ENCODE measurements around the gene SUCNR1.
"Not testable (repeated sequence)": the region's sequence is repeated elsewhere in the genome, so short reads cannot be mapped to it uniquely, and the experiment has no call there.

The SUCNR1 gene

GRCh38 chr3:151841801-151842200 lies 31.6 kb upstream of the SUCNR1 start:
- no peak for TF ChIP-seq CTCF (IDR thresholded peaks at IDR 0.05; ENCODE audit: low read depth, low read length, missing control alignments)
- no peak for DNase-seq (ENCODE audit: low read depth)

GRCh38 chr3:151843275-151843674 lies 30.2 kb upstream of the SUCNR1 start:
- TF ChIP-seq CTCF (IDR thresholded peaks at IDR 0.05; ENCODE audit: low read depth, low read length, missing control alignments), result no peak
- DNase-seq (ENCODE audit: low read depth), result no peak
- H3K4me3 ChIP-seq (ENCODE audit: low read depth, low read length), result no peak overlapping the region

More at GRCh38 chr3:151841801-151842200, 31.6 kb upstream of the SUCNR1 start:
- H3K4me3 ChIP-seq (ENCODE audit: low read depth, low read length), result no peak overlapping the region

- TF ChIP-seq CTCF (IDR thresholded peaks at IDR 0.05; ENCODE audit: low read depth, low read length, missing control alignments), result no peak
- DNase-seq (ENCODE audit: low read depth), result no peak
- no peak overlapping the region for H3K4me3 ChIP-seq (ENCODE audit: low read depth, low read length)
Measured at GRCh38 chr3:151845306-151845905, 28.0 kb upstream of the SUCNR1 start.

GRCh38 chr3:151850065-151850464 lies 23.4 kb upstream of the SUCNR1 start:
- not testable (repeated sequence) for DNase-seq (ENCODE audit: low read depth); H3K4me3 ChIP-seq (ENCODE audit: low read depth, low read length)

- H3K4me3 ChIP-seq (ENCODE audit: low read depth, low read length), result no peak overlapping the region
- no peak for TF ChIP-seq CTCF (IDR thresholded peaks at IDR 0.05; ENCODE audit: low read depth, low read length, missing control alignments)
- DNase-seq (ENCODE audit: low read depth), result no peak
Measured at GRCh38 chr3:151852074-151852811, 21.2 kb upstream of the SUCNR1 start.

- no peak for TF ChIP-seq CTCF (IDR thresholded peaks at IDR 0.05; ENCODE audit: low read depth, low read length, missing control alignments)
- DNase-seq (ENCODE audit: low read depth), result no peak
- H3K4me3 ChIP-seq (ENCODE audit: low read depth, low read length), result no peak overlapping the region
Measured at GRCh38 chr3:151856118-151856517, 17.3 kb upstream of the SUCNR1 start.

- no peak for DNase-seq (ENCODE audit: low read depth)
- H3K4me3 ChIP-seq (ENCODE audit: low read depth, low read length), result no peak overlapping the region
- no peak for TF ChIP-seq CTCF (IDR thresholded peaks at IDR 0.05; ENCODE audit: low read depth, low read length, missing control alignments)
Measured at GRCh38 chr3:151856641-151857040, 16.8 kb upstream of the SUCNR1 start.

Data from GM12864 (cell line).